GM20000 (cell line): Measurements from ENCODE around the gene MALAT1.
A peak's percentile ranks its signal among the peaks of the same experiment; 100 is the strongest.

Experiments
- DNase-seq: peaks from one replicate; pipeline ENCODE4 v3.0.0; 2012; ENCODE audit warnings: low spot score
- TF ChIP-seq, protein P1 (sequence below): IDR thresholded peaks from 2 replicates; pipeline ENCODE4 v1.5.1; 2012; ENCODE audit warnings: mild to moderate bottlenecking, control low read depth; ENCODE audit errors: extremely low read depth, missing control alignments

Gene MALAT1

DNA sequence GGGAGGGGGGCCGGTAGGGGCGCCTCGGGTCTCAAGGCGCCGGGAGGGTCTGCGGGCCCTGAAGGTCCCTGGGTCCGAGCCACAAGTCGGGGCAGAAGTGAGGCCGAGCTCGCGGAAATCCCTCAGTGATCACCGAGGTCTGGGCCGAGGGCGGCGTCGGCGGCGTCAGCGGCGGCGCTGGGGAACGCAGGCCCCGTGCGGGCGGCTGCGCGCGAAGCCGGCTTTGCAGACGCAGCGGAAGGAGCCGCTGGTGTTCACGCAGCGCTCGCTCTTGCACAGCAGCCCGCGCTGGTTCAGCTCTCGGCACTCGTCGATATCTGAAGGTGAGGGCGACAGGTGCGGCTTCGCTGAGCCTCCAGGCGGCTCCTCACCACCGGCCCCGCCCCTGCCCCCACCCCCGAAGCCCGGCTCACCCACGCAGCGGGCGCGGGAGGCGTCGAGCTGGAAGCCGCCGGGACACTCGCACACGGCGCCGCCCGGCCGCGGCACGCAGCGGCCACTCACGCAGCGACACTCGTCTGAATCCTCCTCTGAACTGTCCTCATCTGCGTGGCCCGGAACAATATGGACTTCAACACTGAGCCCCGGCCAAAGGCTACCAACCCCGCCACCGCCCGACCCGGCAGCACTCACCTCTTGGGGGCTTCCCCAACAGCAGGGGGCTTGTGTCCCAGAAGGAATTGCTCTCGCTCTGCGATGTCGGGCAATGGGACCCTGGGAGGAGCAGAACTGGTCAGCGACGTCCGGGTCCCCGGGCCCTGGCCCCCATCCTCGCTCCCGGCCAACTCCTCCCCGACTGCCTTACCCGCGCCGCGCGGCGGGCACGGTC, 40.3 kb downstream of the MALAT1 start:
- TF ChIP-seq, protein P1, sequence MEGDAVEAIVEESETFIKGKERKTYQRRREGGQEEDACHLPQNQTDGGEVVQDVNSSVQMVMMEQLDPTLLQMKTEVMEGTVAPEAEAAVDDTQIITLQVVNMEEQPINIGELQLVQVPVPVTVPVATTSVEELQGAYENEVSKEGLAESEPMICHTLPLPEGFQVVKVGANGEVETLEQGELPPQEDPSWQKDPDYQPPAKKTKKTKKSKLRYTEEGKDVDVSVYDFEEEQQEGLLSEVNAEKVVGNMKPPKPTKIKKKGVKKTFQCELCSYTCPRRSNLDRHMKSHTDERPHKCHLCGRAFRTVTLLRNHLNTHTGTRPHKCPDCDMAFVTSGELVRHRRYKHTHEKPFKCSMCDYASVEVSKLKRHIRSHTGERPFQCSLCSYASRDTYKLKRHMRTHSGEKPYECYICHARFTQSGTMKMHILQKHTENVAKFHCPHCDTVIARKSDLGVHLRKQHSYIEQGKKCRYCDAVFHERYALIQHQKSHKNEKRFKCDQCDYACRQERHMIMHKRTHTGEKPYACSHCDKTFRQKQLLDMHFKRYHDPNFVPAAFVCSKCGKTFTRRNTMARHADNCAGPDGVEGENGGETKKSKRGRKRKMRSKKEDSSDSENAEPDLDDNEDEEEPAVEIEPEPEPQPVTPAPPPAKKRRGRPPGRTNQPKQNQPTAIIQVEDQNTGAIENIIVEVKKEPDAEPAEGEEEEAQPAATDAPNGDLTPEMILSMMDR = no peak
- no peak for DNase-seq

DNA sequence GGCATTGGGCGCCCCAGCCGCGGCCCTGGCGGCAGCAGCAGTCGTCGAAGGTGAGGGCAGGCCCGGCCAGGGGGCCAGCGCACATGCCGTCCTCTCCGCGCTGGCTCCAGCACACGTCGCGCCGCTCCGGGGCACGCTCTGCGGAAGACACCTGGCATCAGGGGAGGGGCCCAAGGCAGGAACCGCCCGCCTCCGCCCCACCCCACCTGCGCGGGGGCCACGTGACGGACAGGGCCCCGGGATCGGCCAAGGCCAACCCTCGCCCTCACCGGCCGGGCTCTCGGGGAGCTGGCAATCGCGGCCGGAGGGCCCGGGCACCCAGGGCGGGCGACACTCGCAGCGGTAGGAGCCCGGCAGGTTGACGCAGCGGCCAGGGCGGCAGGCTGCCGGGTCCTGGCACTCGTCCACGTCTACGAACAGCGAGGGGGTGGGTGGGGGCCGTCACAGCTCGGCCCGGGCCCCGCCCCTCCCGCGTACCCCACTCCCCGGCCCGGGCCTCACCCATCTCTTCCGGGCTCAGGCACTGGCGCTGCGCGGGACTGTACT, 41.0 kb downstream of the MALAT1 start:
- TF ChIP-seq, protein P1 = no peak

DNA sequence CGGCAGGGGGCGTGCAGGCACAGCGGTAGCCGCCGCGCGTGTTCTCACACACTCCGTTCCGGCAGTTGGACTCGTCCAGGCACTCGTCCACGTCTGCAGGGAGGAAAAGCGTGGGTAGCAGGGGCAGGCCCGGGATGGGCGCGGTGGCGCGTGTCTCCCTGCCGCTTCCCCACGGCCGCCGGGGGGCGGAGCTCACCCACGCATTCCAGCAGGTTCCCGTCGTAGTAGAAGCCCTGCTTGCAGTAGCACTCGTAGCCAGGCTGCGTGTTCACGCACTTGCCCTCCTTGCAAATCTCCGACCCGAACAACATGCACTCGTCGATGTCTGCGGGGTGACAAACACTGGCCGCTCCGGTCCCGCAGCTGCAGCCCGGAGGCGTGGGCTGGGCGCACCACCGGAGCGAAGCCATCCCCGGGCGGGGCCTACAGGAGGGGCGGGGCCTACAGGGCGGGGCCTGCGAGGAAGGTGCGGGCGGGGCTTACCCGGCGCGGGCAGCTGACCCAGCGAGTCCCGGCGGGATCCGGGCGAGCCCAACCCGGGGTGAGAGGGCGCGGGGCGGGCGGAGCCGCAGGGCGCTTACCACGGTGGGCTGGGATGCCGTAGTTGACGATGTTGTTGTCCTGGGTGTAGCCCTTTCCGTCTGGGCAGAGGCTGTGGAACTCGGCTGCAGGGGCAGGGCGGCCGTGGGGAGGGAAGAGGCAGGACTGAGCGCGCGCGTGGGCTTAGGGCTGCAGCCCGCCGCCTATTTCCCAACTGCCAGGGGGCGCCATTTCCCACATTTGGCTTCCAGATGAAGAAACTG, 41.6 kb downstream of the MALAT1 start:
- peak; percentile 100 for DNase-seq
- TF ChIP-seq, protein P1 = peak; percentile 73

More for the DNA sequence above, 41.0 kb downstream of the MALAT1 start:
- peak; percentile 93 for DNase-seq

DNA sequence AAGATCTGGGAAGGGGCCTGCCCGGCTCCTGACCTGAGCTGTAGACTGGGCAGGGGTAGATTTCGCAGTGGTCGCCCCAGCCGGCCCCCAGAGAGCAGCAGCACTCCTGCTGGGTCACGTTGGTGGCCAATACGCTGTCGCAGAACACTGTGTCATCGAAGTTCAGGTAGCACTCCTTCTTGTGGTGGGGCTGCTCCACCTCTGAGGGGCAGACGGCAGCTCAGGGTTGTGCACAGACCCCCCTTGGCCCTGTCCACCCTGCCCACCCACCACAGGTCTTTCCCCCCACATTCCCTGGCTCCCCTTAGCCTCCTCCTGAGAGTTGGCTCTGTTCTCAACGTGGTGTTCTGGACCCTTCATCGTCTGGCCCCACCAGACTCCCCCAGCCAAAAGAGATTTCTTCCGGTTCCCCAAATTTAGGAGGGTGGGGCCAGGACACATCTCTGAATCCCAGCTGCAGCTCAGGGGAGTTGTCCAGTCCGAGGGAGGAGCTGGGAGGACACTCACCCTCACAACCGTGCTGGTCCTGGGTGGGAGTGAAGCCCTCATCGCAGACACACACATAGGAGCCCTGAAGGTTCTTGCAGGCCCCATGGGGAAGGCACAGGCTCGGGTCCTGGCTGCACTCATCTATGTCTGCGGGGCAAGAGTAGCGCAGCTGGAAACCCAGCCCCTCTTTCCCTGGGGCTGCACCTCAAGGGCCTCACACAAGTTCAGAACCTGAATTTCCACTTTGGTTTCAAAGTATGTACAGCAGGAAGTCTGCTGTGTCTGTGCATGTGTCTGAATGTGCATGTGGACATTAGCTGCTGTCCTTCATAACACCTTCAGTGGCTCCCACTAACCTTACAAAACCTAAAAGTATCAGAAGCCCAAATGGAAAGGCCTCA, 42.5 kb downstream of the MALAT1 start:
- DNase-seq = no peak
- TF ChIP-seq, protein P1 = no peak

DNA sequence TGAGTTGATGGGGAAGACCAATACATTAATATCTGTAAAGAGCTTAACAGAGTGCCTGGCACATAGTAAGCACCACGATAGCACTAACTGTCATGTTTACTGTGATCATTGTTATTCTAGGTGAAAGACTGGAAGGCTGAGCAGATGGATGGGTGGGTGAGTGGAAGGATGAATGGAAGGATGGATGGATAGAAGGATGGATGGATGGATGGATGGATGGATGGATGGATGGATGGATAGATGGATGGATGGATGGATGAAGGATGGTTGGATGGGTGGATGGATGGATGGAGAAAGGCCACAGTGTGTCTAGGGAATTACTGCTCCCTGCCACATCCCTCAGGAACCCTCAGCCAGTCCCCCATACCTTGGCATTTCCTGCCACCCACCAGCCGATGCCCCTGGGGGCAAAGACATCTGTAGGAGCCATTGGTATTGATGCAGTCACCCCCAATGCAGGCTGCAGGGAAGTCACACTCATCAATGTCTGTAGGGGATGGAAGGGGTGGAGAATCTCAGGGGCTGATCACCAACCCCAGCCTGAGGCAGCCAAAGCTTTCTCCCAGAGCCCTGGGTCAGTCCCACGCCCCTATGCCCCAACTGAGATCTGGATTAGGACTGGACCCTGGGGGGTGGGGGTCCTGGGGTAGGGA, 44.0 kb downstream of the MALAT1 start:
- no peak for DNase-seq

DNA sequence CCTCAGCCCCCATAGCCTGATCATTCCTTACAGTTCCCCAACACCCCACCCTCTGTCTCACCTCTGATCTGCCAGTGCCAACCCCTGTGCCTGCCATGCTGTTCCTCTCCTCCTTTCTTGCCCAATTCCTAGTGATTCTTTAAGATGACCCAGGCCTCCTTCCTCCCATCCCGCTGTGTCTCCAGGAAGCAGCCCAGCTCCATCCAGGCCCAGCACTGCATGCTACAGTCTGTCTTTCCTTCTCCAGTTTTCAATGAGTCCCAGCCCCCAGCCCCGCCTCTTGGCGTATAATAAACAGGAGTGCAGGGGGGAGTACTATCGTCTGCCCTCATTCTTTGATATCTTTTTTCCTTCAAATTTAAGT, 47.0 kb downstream of the MALAT1 start:
- DNase-seq = no peak
- TF ChIP-seq, protein P1 = no peak

More for the DNA sequence above, 44.0 kb downstream of the MALAT1 start:
- TF ChIP-seq, protein P1 = no peak
